Hepatic stellate cell (primary cell): ENCODE data around the gene PPP1R14B.

Source experiments
- DNase-seq: peaks from one replicate; pipeline ENCODE4 v3.0.0; 2011; ENCODE audit warnings: low spot score

Gene PPP1R14B

GRCh38 chr11:64245797-64246620 is 734 bp downstream of the PPP1R14B start:
- DNase-seq = peak; percentile 96

GRCh38 chr11:64245401-64245796 is 1.3 kb downstream of the PPP1R14B start:
- DNase-seq = no peak

GRCh38 chr11:64244966-64245365 is 1.8 kb downstream of the PPP1R14B start:
- DNase-seq = no peak

GRCh38 chr11:64244107-64244506 is 2.6 kb downstream of the PPP1R14B start:
- no peak for DNase-seq

- DNase-seq = no peak
These were observed 3.4 kb downstream of the PPP1R14B start for GRCh38 chr11:64243236-64243854.

- peak; percentile 66 for DNase-seq
These were observed 5.0 kb downstream of the PPP1R14B start for GRCh38 chr11:64241491-64242374.

GRCh38 chr11:64241241-64241490 is 5.6 kb downstream of the PPP1R14B start:
- DNase-seq = peak; percentile 97

- peak; percentile 99 for DNase-seq
These were observed 6.1 kb downstream of the PPP1R14B start, which contains the start of gene FKBP2 for GRCh38 chr11:64240435-64241240. FKBP2 (plus strand) TSS chr11:64241095; CDS start chr11:64242388, 1,293 bp downstream.

- DNase-seq = no peak
These were observed 6.9 kb downstream of the PPP1R14B start for GRCh38 chr11:64239662-64240434.

- no peak for DNase-seq
These were observed 7.7 kb downstream of the PPP1R14B start for GRCh38 chr11:64238999-64239398.

GRCh38 chr11:64238076-64238475 is 8.7 kb downstream of the PPP1R14B start:
- no peak for DNase-seq

GRCh38 chr11:64237484-64237951 is 9.2 kb downstream of the PPP1R14B start:
- DNase-seq = no peak

GRCh38 chr11:64235437-64236161 is 11.1 kb downstream of the PPP1R14B start:
- no peak for DNase-seq

GRCh38 chr11:64234647-64235379 is 11.9 kb downstream of the PPP1R14B start:
- peak; percentile 51 for DNase-seq

- peak; percentile 69 for DNase-seq
These were observed 12.7 kb downstream of the PPP1R14B start, which contains the start of gene VEGFB for GRCh38 chr11:64233913-64234586. VEGFB (plus strand) TSS chr11:64234584; CDS start chr11:64234834, 250 bp downstream.

- DNase-seq = no peak
These were observed 13.8 kb downstream of the PPP1R14B start for GRCh38 chr11:64232967-64233315.

GRCh38 chr11:64232182-64232966 is 14.4 kb downstream of the PPP1R14B start:
- DNase-seq = no peak

GRCh38 chr11:64231546-64231945 is 15.2 kb downstream of the PPP1R14B start:
- DNase-seq = no peak
